Panc1 (cell line): ENCODE measurements around the gene USH2A.

Experiments used
- POLR2AphosphoS5 ChIP-seq: IDR thresholded peaks from 2 replicates; pipeline ENCODE4 v1.6.1; 2012; ENCODE audit warnings: mild to moderate bottlenecking, low read depth, low read length, moderate library complexity
- SIN3A ChIP-seq: IDR thresholded peaks from 2 replicates; pipeline ENCODE4 v1.6.1; 2012; ENCODE audit warnings: low read depth, mild to moderate bottlenecking, low read length, moderate library complexity, borderline replicate concordance; ENCODE audit not compliant: insufficient read depth
- TCF7L2 ChIP-seq: IDR thresholded peaks from 2 replicates; pipeline ENCODE4 v1.6.1; 2011; ENCODE audit warnings: mild to moderate bottlenecking, low read depth, low read length, inconsistent platforms
- TF ChIP-seq, protein P1 (sequence below): fragments of 450-650 bp; IDR thresholded peaks from 2 replicates; pipeline ENCODE4 v1.5.1; 2017; ENCODE audit warnings: mild to moderate bottlenecking

DNA sequence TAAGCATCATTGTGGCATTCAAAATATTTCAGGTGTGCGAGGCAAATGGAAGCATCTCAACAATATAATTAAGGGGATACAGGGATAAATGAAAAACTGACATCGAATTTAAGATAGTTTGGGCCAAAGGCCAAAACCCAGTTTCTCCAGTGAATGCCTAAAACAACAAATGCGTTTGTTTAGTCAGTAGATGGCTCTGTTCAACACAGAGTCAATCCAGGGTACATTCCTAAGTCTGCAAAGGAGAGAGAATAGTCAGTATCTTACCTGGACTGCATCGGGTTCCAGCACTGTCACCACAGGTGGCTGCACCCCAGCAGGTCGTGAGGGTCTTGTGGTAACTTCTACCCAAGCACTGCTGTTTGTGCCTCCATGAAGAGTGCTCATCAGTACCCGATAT lies 535.1 kb downstream of the USH2A start:
- TF ChIP-seq, protein P1, sequence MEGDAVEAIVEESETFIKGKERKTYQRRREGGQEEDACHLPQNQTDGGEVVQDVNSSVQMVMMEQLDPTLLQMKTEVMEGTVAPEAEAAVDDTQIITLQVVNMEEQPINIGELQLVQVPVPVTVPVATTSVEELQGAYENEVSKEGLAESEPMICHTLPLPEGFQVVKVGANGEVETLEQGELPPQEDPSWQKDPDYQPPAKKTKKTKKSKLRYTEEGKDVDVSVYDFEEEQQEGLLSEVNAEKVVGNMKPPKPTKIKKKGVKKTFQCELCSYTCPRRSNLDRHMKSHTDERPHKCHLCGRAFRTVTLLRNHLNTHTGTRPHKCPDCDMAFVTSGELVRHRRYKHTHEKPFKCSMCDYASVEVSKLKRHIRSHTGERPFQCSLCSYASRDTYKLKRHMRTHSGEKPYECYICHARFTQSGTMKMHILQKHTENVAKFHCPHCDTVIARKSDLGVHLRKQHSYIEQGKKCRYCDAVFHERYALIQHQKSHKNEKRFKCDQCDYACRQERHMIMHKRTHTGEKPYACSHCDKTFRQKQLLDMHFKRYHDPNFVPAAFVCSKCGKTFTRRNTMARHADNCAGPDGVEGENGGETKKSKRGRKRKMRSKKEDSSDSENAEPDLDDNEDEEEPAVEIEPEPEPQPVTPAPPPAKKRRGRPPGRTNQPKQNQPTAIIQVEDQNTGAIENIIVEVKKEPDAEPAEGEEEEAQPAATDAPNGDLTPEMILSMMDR: peak; percentile 36
- TF ChIP-seq SIN3A: no peak
- no peak for TF ChIP-seq POLR2AphosphoS5
- no peak for TF ChIP-seq TCF7L2
